ENCODE measurements around the gene MEP1B. TPM values are rescaled to one million over a fixed set of nuclear protein-coding genes. Genes with fewer than 3 reads are reported as not detected.

The MEP1B gene
- total and polyA plus RNA-seq, 2 donors from 2014 or later: not detected

- Histone ChIP-seq H3K36me3 (ENCODE audit: control insufficient read depth in 2 of 3, insufficient read depth in 3 of 3, low read length in 3 of 3) (no peaks in the 10 kb centered on the region), H3K9me3 (ENCODE audit: control insufficient read depth in 2 of 3, insufficient read depth in 1 of 3, low read length in 3 of 3) (no peaks in the 10 kb centered on the region), H3K9ac (ENCODE audit: low read length in 3 of 3) (no peak overlapping the region), H3K27ac (ENCODE audit: low read depth in 2 of 2, low read length in 2 of 2) (no peak overlapping the region), H3K4me1 (ENCODE audit: control insufficient read depth in 2 of 3, insufficient read depth in 2 of 3, low read depth in 1 of 3, low read length in 3 of 3) (no peaks in the 10 kb centered on the region), H3K4me3 (ENCODE audit: low read length in 3 of 3) (no peak overlapping the region), H3K27me3 (ENCODE audit: control insufficient read depth, insufficient read depth, low read length) (no peaks in the 10 kb centered on the region)
- intact Hi-C loops (cut with DNase I): no loop called here
- FAIRE-seq (no peak), DNase-seq (peak in 2 of 5 donors; percentile 19 to 30)
- TF ChIP-seq CTCF (IDR thresholded peaks at IDR 0.05; ENCODE audit: borderline replicate concordance, extremely low read depth, insufficient read depth): no peak
These were observed 10.9 kb downstream of the MEP1B start for GRCh38 chr18:32200766-32201165.

- Histone ChIP-seq H3K9me3 (ENCODE audit: control insufficient read depth in 2 of 3, insufficient read depth in 1 of 3, low read length in 3 of 3) (no peaks in the 10 kb centered on the region), H3K27ac (ENCODE audit: low read depth in 2 of 2, low read length in 2 of 2) (no peak overlapping the region), H3K36me3 (ENCODE audit: control insufficient read depth in 2 of 3, insufficient read depth in 3 of 3, low read length in 3 of 3) (no peaks in the 10 kb centered on the region), H3K4me1 (ENCODE audit: control insufficient read depth in 2 of 3, insufficient read depth in 2 of 3, low read depth in 1 of 3, low read length in 3 of 3) (no peaks in the 10 kb centered on the region), H3K9ac (ENCODE audit: low read length in 3 of 3) (no peak overlapping the region), H3K27me3 (ENCODE audit: control insufficient read depth, insufficient read depth, low read length) (no peaks in the 10 kb centered on the region), H3K4me3 (ENCODE audit: low read length in 3 of 3) (no peak overlapping the region)
- no peak for TF ChIP-seq CTCF (IDR thresholded peaks at IDR 0.05; ENCODE audit: borderline replicate concordance, extremely low read depth, insufficient read depth)
- FAIRE-seq (no peak), DNase-seq (no peak)
- intact Hi-C loops (cut with DNase I): no loop called here
These were observed 12.3 kb downstream of the MEP1B start for GRCh38 chr18:32201948-32202672.

- intact Hi-C loops (cut with DNase I): no loop called here
- H3K27ac ChIP-seq (ENCODE audit: low read depth in 2 of 2, low read length in 2 of 2): no peak overlapping the region
- no peaks in the 10 kb centered on the region for H3K36me3 ChIP-seq (ENCODE audit: control insufficient read depth in 2 of 3, insufficient read depth in 3 of 3, low read length in 3 of 3)
- H3K4me3 ChIP-seq (ENCODE audit: low read length in 3 of 3): no peak overlapping the region
- no peaks in the 10 kb centered on the region for H3K9me3 ChIP-seq (ENCODE audit: control insufficient read depth in 2 of 3, insufficient read depth in 1 of 3, low read length in 3 of 3)
- peak in 1 of 5 donors; percentile 3 for DNase-seq
- no peaks in the 10 kb centered on the region for H3K27me3 ChIP-seq (ENCODE audit: control insufficient read depth, insufficient read depth, low read length)
- H3K4me1 ChIP-seq (ENCODE audit: control insufficient read depth in 2 of 3, insufficient read depth in 2 of 3, low read depth in 1 of 3, low read length in 3 of 3): no peaks in the 10 kb centered on the region
- no peak for FAIRE-seq
- H3K9ac ChIP-seq (ENCODE audit: low read length in 3 of 3): no peak overlapping the region
- TF ChIP-seq CTCF (IDR thresholded peaks at IDR 0.05; ENCODE audit: borderline replicate concordance, extremely low read depth, insufficient read depth): no peak
These were observed 18.2 kb downstream of the MEP1B start for GRCh38 chr18:32208023-32208422.
